H1 (cell line): Measurements from ENCODE around the gene NEUROD4. TPM values are rescaled to one million over a fixed set of nuclear protein-coding genes. Genes with fewer than 3 reads are reported as not detected.

Experiments used
- CTCF ChIA-PET: fragments of 300-600 bp; sonication (Branson Sonifier 250); formaldehyde crosslinking; loops from one replicate; lab custom pipeline; 2021; ENCODE audit not compliant: partially characterized antibody; lab: Charles Lee
- POLR2A ChIA-PET: fragments of 300-600 bp; sonication (Branson Sonifier 250); formaldehyde crosslinking; loops from one replicate; lab custom pipeline; 2021; ENCODE audit warnings: inconsistent platforms; ENCODE audit not compliant: partially characterized antibody; lab: Charles Lee
- DNase-seq, 2 experiments: peaks; one replicate each; pipeline versions ENCODE4 v3.0.0 to v3.0.0-alpha.2; 2010 to 2022; ENCODE audit warnings: low spot score in 2 of 2, low read depth in 1 of 2, mixed read lengths in 1 of 2
- FAIRE-seq: peaks from 2 replicates; lab custom pipeline; 2011; peaks lifted over from hg19 to GRCh38; lab: Jason Lieb, UNC
- H2AFZ ChIP-seq: 2 replicates; pipeline ENCODE4 v1.8.1; 2012; ENCODE audit warnings: low read length, inconsistent platforms
- H2AK5ac ChIP-seq: 2 replicates; pipeline ENCODE4 v1.6.1; 2013; ENCODE audit warnings: low read depth, low read length
- H2BK120ac ChIP-seq: replicated peaks from 2 replicates; pipeline ENCODE3; 2013; ENCODE audit warnings: low read depth, low read length, inconsistent platforms
- H2BK12ac ChIP-seq: 2 replicates; pipeline ENCODE4 v1.6.1; 2013; ENCODE audit warnings: low read depth, low read length
- H2BK15ac ChIP-seq: 2 replicates; pipeline ENCODE4 v1.6.1; 2013; ENCODE audit warnings: low read length
- H2BK20ac ChIP-seq: 2 replicates; pipeline ENCODE4 v1.6.1; 2013; ENCODE audit warnings: low read length
- H2BK5ac ChIP-seq: 2 replicates; pipeline ENCODE4 v1.6.1; 2013; ENCODE audit warnings: low read depth, low read length
- H3K14ac ChIP-seq: 2 replicates; pipeline ENCODE4 v1.6.1; 2013; ENCODE audit warnings: inconsistent platforms; ENCODE audit not compliant: insufficient read length
- H3K18ac ChIP-seq: 2 replicates; pipeline ENCODE4 v1.6.1; 2013; ENCODE audit warnings: low read length; ENCODE audit errors: extremely low read depth
- H3K23ac ChIP-seq: 2 replicates; pipeline ENCODE4 v1.6.1; 2013; ENCODE audit warnings: inconsistent platforms; ENCODE audit not compliant: insufficient read length
- H3K23me2 ChIP-seq: 2 replicates; pipeline ENCODE4 v1.6.1; 2013; ENCODE audit warnings: low read depth, low read length
- H3K27ac ChIP-seq: 2 replicates; pipeline ENCODE4 v1.6.1; 2011; ENCODE audit warnings: low read depth, low read length, inconsistent platforms
- H3K27me3 ChIP-seq, 4 experiments: replicated peaks in 1 of 4; 1 replicate in 1 of 4; 2 replicates in 3 of 4; pipeline versions ENCODE4 v1.6.1 to v1.8.1; 2011 to 2013; ENCODE audit warnings: low read length in 3 of 4, mild to moderate bottlenecking in 3 of 4, inconsistent platforms in 2 of 4, mixed read lengths in 2 of 4, moderate library complexity in 1 of 4; ENCODE audit not compliant: control insufficient read depth in 3 of 4, insufficient read depth in 3 of 4; ENCODE audit errors: extremely low read depth in 1 of 4
- H3K36me3 ChIP-seq, 4 experiments: 2 replicates each; pipeline versions ENCODE4 v1.6.1 to v1.8.1; 2011 to 2013; ENCODE audit warnings: mild to moderate bottlenecking in 4 of 4, low read length in 3 of 4, moderate library complexity in 2 of 4, control low read depth in 1 of 4, inconsistent platforms in 1 of 4; ENCODE audit not compliant: insufficient read depth in 4 of 4, control insufficient read depth in 2 of 4
- H3K4ac ChIP-seq: replicated peaks from 2 replicates; pipeline ENCODE3; 2013; ENCODE audit warnings: low read length, low read depth, mixed read lengths, inconsistent platforms; ENCODE audit not compliant: insufficient read length
- H3K4me1 ChIP-seq, 4 experiments: replicated peaks in 1 of 4; 1 replicate in 1 of 4; 2 replicates in 3 of 4; pipeline versions ENCODE4 v1.6.1 to v1.8.1; 2011 to 2013; ENCODE audit warnings: low read length in 3 of 4, inconsistent platforms in 2 of 4, mixed read lengths in 1 of 4; ENCODE audit not compliant: insufficient read depth in 4 of 4, control insufficient read depth in 3 of 4
- H3K4me2 ChIP-seq, 2 experiments: 2 replicates each; pipeline versions ENCODE4 v1.6.1 to v1.8.1; 2011 to 2013; ENCODE audit warnings: low read depth in 2 of 2, low read length in 2 of 2, control low read depth in 1 of 2, inconsistent platforms in 1 of 2, mild to moderate bottlenecking in 1 of 2; ENCODE audit not compliant: insufficient read depth in 1 of 2
- H3K4me3 ChIP-seq, 4 experiments: fragments of 200-600, 300-600 bp in 1 of 4; sonication (generic), shearing (Covaris generic), sonication (Bioruptor Twin) in 1 of 4; 2 replicates each; pipeline versions ENCODE4 v1.5.1 to v1.8.1; 2011 to 2016; ENCODE audit warnings: low read length in 4 of 4, low read depth in 3 of 4, control low read depth in 2 of 4, inconsistent platforms in 2 of 4, mild to moderate bottlenecking in 2 of 4, mixed read lengths in 1 of 4, moderate library complexity in 1 of 4; ENCODE audit not compliant: insufficient read depth in 2 of 4; ENCODE audit errors: extremely low read depth in 1 of 4
- H3K56ac ChIP-seq: replicated peaks from 2 replicates; pipeline ENCODE3; 2013; ENCODE audit warnings: low read depth, mild to moderate bottlenecking, mixed read lengths, low read length, inconsistent platforms; ENCODE audit not compliant: insufficient read length
- H3K79me1 ChIP-seq: 2 replicates; pipeline ENCODE4 v1.6.1; 2013; ENCODE audit warnings: low read depth, low read length, control low read depth
- H3K79me2 ChIP-seq, 2 experiments: 2 replicates each; pipeline versions ENCODE4 v1.6.1 to v1.8.1; 2012 to 2013; ENCODE audit warnings: low read length in 2 of 2, mild to moderate bottlenecking in 2 of 2, inconsistent platforms in 1 of 2; ENCODE audit not compliant: insufficient read depth in 2 of 2, control insufficient read depth in 1 of 2
- H3K9ac ChIP-seq, 4 experiments: replicated peaks in 1 of 4; 1 replicate in 1 of 4; 2 replicates in 3 of 4; pipeline versions ENCODE4 v1.6.1 to v1.8.1; 2011 to 2013; ENCODE audit warnings: low read depth in 3 of 4, low read length in 3 of 4, control low read depth in 2 of 4, mild to moderate bottlenecking in 2 of 4, moderate library complexity in 2 of 4, inconsistent platforms in 1 of 4; ENCODE audit errors: extremely low read depth in 1 of 4
- H3K9me3 ChIP-seq, 2 experiments: 2 replicates each; pipeline versions ENCODE4 v1.6.1 to v1.8.1; 2012 to 2013; ENCODE audit warnings: mild to moderate bottlenecking in 2 of 2, moderate library complexity in 2 of 2, control low read depth in 1 of 2, inconsistent platforms in 1 of 2, low read depth in 1 of 2, low read length in 1 of 2, mixed read lengths in 1 of 2; ENCODE audit not compliant: insufficient read depth in 2 of 2
- H4K20me1 ChIP-seq, 2 experiments: replicated peaks in 1 of 2; 2 replicates each; pipeline versions ENCODE3 to v1.8.1; 2011 to 2013; ENCODE audit warnings: inconsistent platforms in 2 of 2, low read length in 2 of 2, mild to moderate bottlenecking in 1 of 2; ENCODE audit not compliant: insufficient read depth in 2 of 2, control insufficient read depth in 1 of 2
- H4K5ac ChIP-seq: 2 replicates; pipeline ENCODE4 v1.6.1; 2013; ENCODE audit warnings: low read length, low read depth, mixed read lengths, inconsistent platforms; ENCODE audit not compliant: insufficient read length
- H4K8ac ChIP-seq: 2 replicates; pipeline ENCODE4 v1.8.0; 2013; ENCODE audit warnings: mild to moderate bottlenecking, moderate library complexity, low read length, inconsistent platforms; ENCODE audit not compliant: insufficient read depth; ENCODE audit errors: extremely low read depth
- H4K91ac ChIP-seq: replicated peaks from 2 replicates; pipeline ENCODE3; 2013; ENCODE audit warnings: low read length, mixed read lengths, inconsistent platforms; ENCODE audit not compliant: insufficient read length
- MAFK ChIP-seq: IDR thresholded peaks from 2 replicates; pipeline ENCODE4 v1.6.1; 2012; ENCODE audit warnings: low read depth, mild to moderate bottlenecking, improper control_type of control experiment, low read length
- RAD21 ChIP-seq, 2 experiments: IDR thresholded peaks in 1 of 2; conservative IDR thresholded peaks in 1 of 2; 2 replicates each; pipeline ENCODE4 v1.6.1; 2011; ENCODE audit warnings: low read depth in 2 of 2, low read length in 2 of 2, improper control_type of control experiment in 1 of 2, inconsistent platforms in 1 of 2, mild to moderate bottlenecking in 1 of 2, moderate library complexity in 1 of 2
- SIRT6 ChIP-seq: IDR thresholded peaks from one replicate; pipeline ENCODE4 v1.7.1; 2012; ENCODE audit warnings: low read length, inconsistent platforms
- SUZ12 ChIP-seq: fragments of 200-600 bp; sonication (generic); IDR thresholded peaks from 2 replicates; pipeline ENCODE4 v1.6.1; 2012; ENCODE audit warnings: mild to moderate bottlenecking, inconsistent platforms, low read length, moderate library complexity, mixed read lengths
- WGBS, 2 experiments: shearing (Covaris generic) in 1 of 2; methylation state at CpG; one replicate each; pipeline versions ENCODE4 v1.1.6 to v1.1.7; 2013 to 2015; ENCODE audit warnings: low lambda C conversion rate in 2 of 2, mixed read lengths in 2 of 2, inconsistent platforms in 1 of 2, low coverage in 1 of 2, missing lambda C conversion rate in 1 of 2; ENCODE audit not compliant: insufficient replicate concordance in 2 of 2, insufficient coverage in 1 of 2, insufficient read length in 1 of 2; ENCODE audit errors: extremely low coverage in 1 of 2, missing lambda C conversion rate in 1 of 2; 5-methylcytosine and 5-hydroxymethylcytosine counted together
- polyA plus RNA-seq, 7 experiments: library from polyadenylated mRNA; depleted of rRNA in 3 of 7; stranded (reverse) in 5 of 7; unstranded in 2 of 7; fragments of >200 nt in 5 of 7; fragments of 200-250 nt in 2 of 7; gene quantifications; 1 replicate in 5 of 7; 2 replicates in 1 of 7; 4 replicates in 1 of 7; pipeline versions ENCODE4 v1.2.1 to v1.2.3, GENCODE V29; 2011 to 2013; ENCODE audit warnings: missing spikeins in 2 of 7, mixed read lengths in 2 of 7
- total RNA-seq: library from RNA; stranded (reverse); fragmentation: NEBNext Ultra II Directional; extraction: Animal tissue kit (Norgen Biotek cat#: 25700); gene quantifications from 2 replicates; pipeline ENCODE4 v1.2.1, GENCODE V29; 2021

Gene NEUROD4
- total and polyA plus RNA-seq, 2 of the 8 experiments (the other 6 are each of a cell fraction or from before 2014, with no cell fraction given): not detected

- no peak overlapping the region for H3K18ac ChIP-seq
- H3K4me3 ChIP-seq: no peak overlapping the region
- no peaks in the 10 kb centered on the region for H3K36me3 ChIP-seq
- H3K4ac ChIP-seq: no peak overlapping the region
- H2BK12ac ChIP-seq: no peak overlapping the region
- H2BK15ac ChIP-seq: no peak overlapping the region
- POLR2A ChIA-PET: no interaction called here
- no peak overlapping the region for H3K14ac ChIP-seq
- no peaks in the 10 kb centered on the region for H3K79me1 ChIP-seq
- no peak overlapping the region for H2BK5ac ChIP-seq
- H2BK120ac ChIP-seq: no peak overlapping the region
- no peak for DNase-seq
- CTCF ChIA-PET: interaction anchor here (1.1 to 6.1 kb wide), 4 partner anchors 84 to 239 kb away, joined by 3 to 40 read pairs (median 9); no protein-coding TSS in a partner anchor
- H3K27ac ChIP-seq: no peak overlapping the region
- no peak overlapping the region for H2AK5ac ChIP-seq
- no peak overlapping the region for H4K91ac ChIP-seq
- no peak overlapping the region for H2BK20ac ChIP-seq
- no peaks in the 10 kb centered on the region for H3K9me3 ChIP-seq
- H3K79me2 ChIP-seq: no peaks in the 10 kb centered on the region
- H4K5ac ChIP-seq: no peak overlapping the region
- H4K20me1 ChIP-seq: no peaks in the 10 kb centered on the region
- H3K4me1 ChIP-seq: no peaks in the 10 kb centered on the region
- WGBS, 2 experiments: 96% methylated on average over 4 of the region's 4 CpGs; no CpG with 5 or more reads in 1 of the 2 experiments
- no peaks in the 10 kb centered on the region for H3K27me3 ChIP-seq
- no peak overlapping the region for H3K56ac ChIP-seq
- no peaks in the 10 kb centered on the region; the same call in 1 of the 2 replicates for H3K23me2 ChIP-seq
- no peak for FAIRE-seq
- no peak overlapping the region for H2AFZ ChIP-seq
- no peak overlapping the region for H3K4me2 ChIP-seq
- H4K8ac ChIP-seq: no peak overlapping the region
- H3K9ac ChIP-seq: no peak overlapping the region
- no peak overlapping the region for H3K23ac ChIP-seq
- TF ChIP-seq MAFK (no peak), SUZ12 (no peak), SIRT6 (no peak), RAD21 (IDR thresholded peaks at IDR 0.05 in 1 of 2, conservative IDR thresholded peaks at IDR 0.05 in 1 of 2; ENCODE audit: low read depth in 2 of 2, low read length in 2 of 2) (no peak)
Measured at GRCh38 chr12:54987611-54988231, 32.1 kb upstream of the NEUROD4 start.
